DMS114 treated with DMSO at 0.1 percent for 48 hours (cell line): ENCODE measurements around the gene CA5A.
"Not testable (repeated sequence)": the region's sequence is repeated elsewhere in the genome, so short reads cannot be mapped to it uniquely, and the experiment has no call there.

Source experiments
- DNase-seq: peaks from one replicate; lab custom pipeline; 2025; ENCODE audit not compliant: unreplicated experiment; lab: John Stamatoyannopoulos, UW

Gene CA5A

GRCh38 chr16:87936375-87937230 is at the start of gene CA5A:
TSS of gene CA5A (minus strand) at chr16:87936529. CDS start at chr16:87936450, 79 bp downstream.
- DNase-seq = no peak

- DNase-seq = not testable (repeated sequence)
Measured at GRCh38 chr16:87985493-87985892, 49.2 kb upstream of the CA5A start.

- no peak for DNase-seq
Measured at GRCh38 chr16:87984632-87985267, 48.4 kb upstream of the CA5A start.

GRCh38 chr16:87984180-87984579 is 47.9 kb upstream of the CA5A start:
- DNase-seq = not testable (repeated sequence)

GRCh38 chr16:87983737-87984097 is 47.4 kb upstream of the CA5A start:
- DNase-seq = not testable (repeated sequence)

GRCh38 chr16:87983072-87983736 is 46.9 kb upstream of the CA5A start:
- not testable (repeated sequence) for DNase-seq

GRCh38 chr16:87982581-87983041 is 46.3 kb upstream of the CA5A start:
- DNase-seq = no peak

GRCh38 chr16:87981376-87981775 is 45.0 kb upstream of the CA5A start:
- not testable (repeated sequence) for DNase-seq

- DNase-seq = not testable (repeated sequence)
Measured at GRCh38 chr16:87979911-87980630, 43.7 kb upstream of the CA5A start.

- DNase-seq = no peak
Measured at GRCh38 chr16:87979352-87979751, 43.0 kb upstream of the CA5A start.

GRCh38 chr16:87978127-87978526 is 41.8 kb upstream of the CA5A start:
- DNase-seq = no peak

- no peak for DNase-seq
Measured at GRCh38 chr16:87976665-87977064, 40.3 kb upstream of the CA5A start.

- DNase-seq = no peak
Measured at GRCh38 chr16:87974178-87974577, 37.8 kb upstream of the CA5A start.

GRCh38 chr16:87973717-87974116 is 37.4 kb upstream of the CA5A start:
- DNase-seq = no peak

- DNase-seq = no peak
Measured at GRCh38 chr16:87971933-87972332, 35.6 kb upstream of the CA5A start.

- DNase-seq = no peak
Measured at GRCh38 chr16:87970186-87970585, 33.9 kb upstream of the CA5A start.

GRCh38 chr16:87968541-87968940 is 32.2 kb upstream of the CA5A start:
- DNase-seq = no peak

GRCh38 chr16:87966685-87967185 is 30.4 kb upstream of the CA5A start:
- DNase-seq = no peak

GRCh38 chr16:87966064-87966645 is 29.8 kb upstream of the CA5A start:
- DNase-seq = no peak

- no peak for DNase-seq
Measured at GRCh38 chr16:87965417-87965816, 29.1 kb upstream of the CA5A start.
